NT2/D1 (cell line): ENCODE results near the gene TMEM94.

Experiments
- YY1 ChIP-seq: IDR thresholded peaks from 2 replicates; pipeline ENCODE4 v1.6.1; 2011; ENCODE audit not compliant: insufficient read length, insufficient read depth
- ZNF274 ChIP-seq: IDR thresholded peaks from 2 replicates; pipeline ENCODE4 v1.6.1; 2011; ENCODE audit warnings: mild to moderate bottlenecking, low read depth, low read length

DNA sequence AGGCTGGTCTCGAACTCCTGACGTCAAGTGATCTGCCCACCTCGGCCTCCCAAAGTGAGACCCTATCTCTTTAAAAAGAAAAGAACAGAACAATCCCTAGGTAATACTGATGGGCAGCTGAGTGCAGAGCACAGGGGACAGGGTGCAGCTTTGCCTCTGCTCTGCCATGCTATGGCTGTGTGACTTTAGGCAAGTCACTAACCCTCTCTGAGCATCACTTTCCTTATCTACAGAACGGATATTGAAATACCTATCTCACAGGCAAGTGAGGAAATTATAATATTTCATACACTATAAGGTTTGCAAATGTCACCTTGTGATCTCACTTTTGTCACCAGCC, 54.8 kb downstream of the TMEM94 start:
- TF ChIP-seq YY1 (no peak), ZNF274 (no peak)
